HG03025 (cell line): ENCODE measurements around the gene PIAS3.
A peak's percentile ranks its signal among the peaks of the same experiment; 100 is the strongest.

Experiments
- ATAC-seq: cut with Tn5 transposase; IDR thresholded peaks from one replicate; pipeline ENCODE4 v1.9.1; 2021; ENCODE audit warnings: mild to moderate bottlenecking, moderate library complexity; ENCODE audit not compliant: unreplicated experiment, low FRiP score

The PIAS3 gene

GRCh38 chr1:145858901-145859490, at the start of gene PIAS3:
PIAS3 (minus strand) TSS chr1:145859081; CDS start chr1:145858990, 91 bp downstream.
- peak; percentile 74 for ATAC-seq

- no peak for ATAC-seq
These were observed 49.8 kb upstream of the PIAS3 start for GRCh38 chr1:145908653-145909052.

DNA sequence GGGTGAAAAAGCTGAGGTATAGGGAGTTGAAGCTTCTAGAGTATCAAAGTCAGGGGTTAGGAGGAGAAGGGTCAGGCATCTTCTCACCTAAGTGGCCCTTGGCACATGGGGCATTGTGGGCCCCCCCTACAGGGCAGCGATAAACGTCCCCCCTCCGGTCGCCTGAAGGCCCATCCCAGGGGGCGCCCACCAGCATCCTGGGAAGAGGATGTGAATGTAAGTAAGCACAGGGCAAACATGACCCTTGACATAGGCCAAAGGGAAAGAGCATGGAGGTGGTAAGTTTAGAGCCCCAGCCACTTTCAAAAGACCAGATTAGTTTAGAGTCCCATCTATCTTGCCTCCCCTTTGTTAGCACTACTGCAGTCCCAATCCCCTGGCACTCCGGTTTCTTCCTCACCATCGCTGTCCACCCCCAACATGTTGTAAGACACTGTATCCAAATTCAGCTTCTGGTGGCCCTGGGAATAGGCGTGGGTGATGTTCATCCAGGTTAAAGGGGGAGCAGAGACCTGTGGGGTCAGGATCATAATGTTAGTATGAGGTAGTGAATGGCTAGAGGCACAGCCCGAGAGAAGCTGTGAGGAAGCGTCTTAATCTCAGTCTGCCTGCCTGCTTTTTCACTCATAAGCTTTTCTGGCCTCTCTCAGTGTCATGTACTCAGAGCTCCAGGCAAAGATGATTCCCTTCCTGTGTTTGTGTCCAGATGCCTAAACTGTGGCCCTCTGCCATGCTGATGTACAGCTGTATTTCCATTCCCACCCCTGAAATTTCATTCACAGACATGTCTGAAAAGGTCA, 48.3 kb upstream of the PIAS3 start:
- no peak for ATAC-seq

DNA sequence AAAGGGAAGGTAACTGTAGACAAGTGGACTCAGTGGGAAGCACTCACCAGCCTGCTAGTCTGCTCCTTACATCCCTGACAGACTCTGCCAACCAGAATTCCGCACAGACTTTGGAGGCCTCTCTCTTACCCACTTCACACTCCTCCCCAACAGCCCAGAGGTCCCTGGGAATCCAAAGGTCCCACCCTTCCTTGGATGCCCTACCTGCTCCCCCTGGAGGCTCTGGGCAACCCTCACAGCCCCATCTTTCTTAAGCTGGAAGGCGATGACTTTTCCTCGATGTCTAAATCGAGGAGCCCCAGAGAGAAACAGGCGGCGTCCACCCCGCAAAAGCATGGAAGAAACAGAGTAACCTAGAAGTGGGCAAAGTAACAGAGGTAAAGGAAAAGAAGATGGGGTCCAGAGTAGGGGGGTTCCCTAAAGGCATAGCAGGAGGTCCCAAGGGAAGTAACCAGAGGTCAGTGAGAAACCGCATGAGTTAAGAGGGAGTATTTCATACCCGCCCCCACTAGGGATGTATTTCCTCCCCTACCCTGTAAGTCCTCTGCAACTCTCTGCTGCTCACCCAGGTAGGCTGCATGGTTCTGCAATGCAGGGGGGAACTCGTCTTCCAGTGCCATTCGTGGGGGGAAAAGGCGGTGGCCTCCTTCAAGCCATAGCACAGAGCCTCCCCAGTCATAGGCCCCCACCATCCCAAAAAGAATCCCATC, 42.6 kb upstream of the PIAS3 start:
- ATAC-seq, result no peak

GRCh38 chr1:145898756-145899155, 39.9 kb upstream of the PIAS3 start:
- no peak for ATAC-seq

- ATAC-seq, result no peak
These were observed 39.1 kb upstream of the PIAS3 start for GRCh38 chr1:145897969-145898368.

DNA sequence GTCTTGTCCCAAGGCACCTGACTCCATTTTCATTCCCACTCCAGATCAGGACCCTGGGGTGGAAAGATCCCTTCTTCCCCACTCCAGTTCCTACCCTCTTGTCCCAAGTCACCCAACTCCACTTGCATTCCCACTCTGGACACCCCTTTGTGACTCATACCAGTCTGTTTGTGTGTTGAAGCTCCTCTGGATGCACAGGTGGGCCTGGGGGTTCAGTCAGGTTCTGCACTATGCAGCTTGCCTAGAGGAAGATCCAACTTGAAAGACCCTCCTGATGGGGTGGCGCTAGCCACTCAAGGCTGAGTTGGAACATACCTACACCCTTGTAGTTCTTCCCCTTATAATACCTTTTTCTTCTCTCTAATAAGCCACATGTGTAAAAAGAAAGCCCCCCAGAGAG, 36.6 kb upstream of the PIAS3 start:
- ATAC-seq, result no peak

- no peak for ATAC-seq
These were observed 34.6 kb upstream of the PIAS3 start for GRCh38 chr1:145893306-145894055.

DNA sequence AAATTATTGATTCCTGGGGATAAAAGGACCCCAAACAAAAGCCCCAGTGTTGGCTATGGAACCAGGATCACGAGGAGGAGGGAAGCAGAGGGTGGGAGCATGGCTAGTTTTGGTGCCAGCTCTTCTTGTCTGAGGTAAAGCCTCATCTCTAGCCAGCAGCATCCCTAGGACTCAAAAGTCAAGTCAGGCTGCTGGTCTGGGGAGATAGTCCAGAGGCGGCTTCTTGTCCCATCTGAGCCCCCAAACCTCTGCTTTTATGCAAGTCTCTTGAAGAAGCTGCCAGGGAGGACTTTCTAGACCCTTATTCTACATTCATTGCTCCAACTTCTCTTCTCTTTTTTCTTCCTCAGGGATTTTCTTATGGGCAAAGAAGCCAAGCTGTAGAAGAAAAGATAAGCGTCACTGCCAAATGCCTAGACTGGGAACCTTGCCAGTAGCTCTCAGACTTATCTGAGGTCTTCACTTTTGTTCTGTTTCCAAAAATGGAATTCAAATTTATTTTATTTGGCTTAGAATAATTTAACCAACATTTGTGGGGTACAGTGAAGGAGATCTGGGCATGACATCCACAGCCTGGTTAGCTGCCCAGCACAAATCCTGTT, 33.7 kb upstream of the PIAS3 start:
- no peak for ATAC-seq

- no peak for ATAC-seq
These were observed 33.0 kb upstream of the PIAS3 start for GRCh38 chr1:145891587-145892485.

DNA sequence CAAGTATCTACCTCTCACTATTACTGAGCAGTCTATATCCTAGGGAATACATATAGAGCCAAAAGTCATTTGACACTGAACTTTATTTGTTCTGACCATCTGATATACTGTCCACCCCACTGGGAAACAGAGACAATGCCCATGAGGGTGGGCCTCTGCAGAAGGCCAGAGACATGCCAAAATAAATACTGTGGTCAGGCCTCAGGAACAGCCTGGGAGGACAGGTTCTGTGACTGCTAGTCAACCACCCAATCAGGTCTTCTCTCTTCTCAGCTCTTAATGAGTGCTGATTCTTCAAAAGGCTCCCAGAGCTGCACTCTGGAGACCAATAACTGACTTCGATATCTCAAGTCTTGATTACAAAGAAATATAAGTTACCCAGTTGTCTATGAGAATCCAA, 32.3 kb upstream of the PIAS3 start:
- ATAC-seq, result no peak

DNA sequence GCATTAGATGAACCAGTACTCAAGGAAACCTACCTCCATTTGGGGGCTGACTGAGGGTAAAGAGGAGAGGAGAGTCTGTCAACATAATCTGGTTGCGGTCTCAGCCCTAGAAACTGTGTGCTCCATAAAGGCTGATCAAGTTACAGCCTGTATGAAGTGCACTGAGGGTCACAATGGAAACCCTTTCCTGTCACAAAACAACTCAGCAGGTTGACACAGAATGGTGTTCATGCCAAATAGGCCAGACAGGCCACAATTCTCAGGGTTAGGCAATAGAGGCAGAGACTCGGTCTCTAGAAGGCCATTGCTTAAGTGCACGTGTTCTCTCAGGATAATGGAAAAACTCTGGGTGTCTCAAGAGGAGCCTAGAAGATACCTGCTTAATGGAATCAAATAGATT, 30.8 kb upstream of the PIAS3 start:
- no peak for ATAC-seq

GRCh38 chr1:145887631-145888030, 28.8 kb upstream of the PIAS3 start:
- no peak for ATAC-seq

GRCh38 chr1:145886816-145887215, 27.9 kb upstream of the PIAS3 start:
- no peak for ATAC-seq

GRCh38 chr1:145886390-145886789, 27.5 kb upstream of the PIAS3 start:
- ATAC-seq, result no peak

DNA sequence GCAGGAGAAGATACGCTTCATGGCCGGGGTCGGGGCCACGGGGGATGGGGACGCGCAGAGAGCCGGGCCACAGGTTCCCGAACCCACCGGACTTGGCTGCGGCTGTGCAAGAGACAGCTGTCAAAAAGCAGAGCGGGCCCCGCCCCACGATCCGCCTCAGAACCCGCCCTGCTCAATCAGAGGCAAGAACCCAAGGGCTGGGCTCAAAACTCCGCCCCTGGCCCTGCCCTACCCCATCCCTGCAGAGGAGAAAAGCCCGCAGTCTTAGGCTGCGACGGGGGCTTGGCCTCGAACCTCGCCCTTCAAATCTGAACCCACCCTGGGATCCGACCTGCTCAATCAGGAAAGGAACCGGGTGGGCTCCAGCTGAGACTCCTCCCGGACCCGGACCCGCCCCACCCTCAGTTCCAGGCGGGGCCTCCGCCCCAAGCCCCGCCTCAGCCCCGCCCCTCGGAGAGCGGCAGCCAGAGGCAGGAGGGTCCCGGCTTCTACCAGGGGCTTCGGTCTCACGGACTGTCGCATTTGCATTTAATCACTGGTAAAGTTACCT, 26.9 kb upstream of the PIAS3 start, which contains the start of gene ANKRD35:
Gene ANKRD35, minus strand, starts transcription at position 129 of the 550 bp plus-strand sequence. Its CDS starts 108 bp downstream, at position 21.
- ATAC-seq, result peak; percentile 96

GRCh38 chr1:145884675-145885074, 25.8 kb upstream of the PIAS3 start:
- ATAC-seq, result no peak

GRCh38 chr1:145879775-145880174, 20.9 kb upstream of the PIAS3 start:
- ATAC-seq, result no peak

- no peak for ATAC-seq
These were observed 19.8 kb upstream of the PIAS3 start for GRCh38 chr1:145878724-145879123.
